MM.1S (cell line): ENCODE results near the gene STX1B.

Experiments used
- DNase-seq: peaks from one replicate; pipeline ENCODE4 v3.0.0-alpha.2; 2015
- H2AFZ ChIP-seq: fragments of 300-600 bp; sonication (generic); 2 replicates; pipeline ENCODE4 v1.6.0; 2016; ENCODE audit warnings: antibody characterized with exemption, low read length
- H3F3A ChIP-seq: fragments of 300-600 bp; sonication (generic); 2 replicates; pipeline ENCODE4 v1.6.1; 2016; ENCODE audit warnings: mild to moderate bottlenecking, antibody characterized with exemption, low read length, moderate library complexity, mixed read lengths; ENCODE audit not compliant: insufficient read depth
- H3K27ac ChIP-seq: fragments of 300-600 bp; sonication (generic); 2 replicates; pipeline ENCODE4 v1.5.1; 2016; ENCODE audit warnings: mild to moderate bottlenecking, low read length
- H3K27me3 ChIP-seq: fragments of 300-600 bp; sonication (generic); replicated peaks from 2 replicates; pipeline ENCODE4 v1.6.0; 2016; ENCODE audit warnings: low read length; ENCODE audit not compliant: insufficient read depth
- H3K36me3 ChIP-seq: fragments of 300-600 bp; sonication (generic); replicated peaks from 2 replicates; pipeline ENCODE4 v1.6.1; 2016; ENCODE audit warnings: mild to moderate bottlenecking, low read length, mixed read lengths; ENCODE audit not compliant: insufficient read depth
- H3K4me1 ChIP-seq: fragments of 300-600 bp; sonication (generic); 2 replicates; pipeline ENCODE4 v1.6.1; 2016; ENCODE audit warnings: low read length, mixed read lengths
- H3K4me2 ChIP-seq: fragments of 300-600 bp; sonication (generic); 2 replicates; pipeline ENCODE4 v1.6.0; 2016; ENCODE audit warnings: low read depth, low read length
- H3K4me3 ChIP-seq: fragments of 300-600 bp; sonication (generic); 2 replicates; pipeline ENCODE4 v1.5.1; 2016; ENCODE audit warnings: low read length, mixed read lengths
- H3K79me2 ChIP-seq: fragments of 300-600 bp; sonication (generic); 2 replicates; pipeline ENCODE4 v1.6.1; 2016; ENCODE audit warnings: mixed run types, low read length, mixed read lengths
- H3K9ac ChIP-seq: fragments of 300-600 bp; sonication (generic); 2 replicates; pipeline ENCODE4 v1.6.1; 2016; ENCODE audit warnings: low read length, mixed read lengths
- H3K9me2 ChIP-seq: fragments of 300-600 bp; sonication (generic); replicated peaks from 2 replicates; pipeline ENCODE4 v1.6.1; 2016; ENCODE audit warnings: mild to moderate bottlenecking, low read length, mixed read lengths; ENCODE audit not compliant: insufficient read depth
- H3K9me3 ChIP-seq: fragments of 300-600 bp; sonication (generic); replicated peaks from 2 replicates; pipeline ENCODE4 v1.6.1; 2016; ENCODE audit warnings: mild to moderate bottlenecking, low read length, mixed read lengths; ENCODE audit not compliant: insufficient read depth
- H4K20me1 ChIP-seq: fragments of 300-600 bp; sonication (generic); 2 replicates; pipeline ENCODE4 v1.6.1; 2016; ENCODE audit warnings: mild to moderate bottlenecking, low read length, moderate library complexity, mixed read lengths; ENCODE audit not compliant: insufficient read depth
- CTCF ChIP-seq: fragments of 300-600 bp; sonication (generic); IDR thresholded peaks from 2 replicates; pipeline ENCODE4 v1.5.1; 2016; ENCODE audit warnings: antibody characterized with exemption, low read length, mixed read lengths
- EZH2 ChIP-seq: fragments of 300-600 bp; sonication (generic); optimal IDR thresholded peaks from 2 replicates; pipeline ENCODE3; 2017; ENCODE audit warnings: low read depth, mild to moderate bottlenecking, antibody characterized with exemption, low read length, mixed read lengths
- EZH2phosphoT487 ChIP-seq: fragments of 300-600 bp; sonication (generic); IDR thresholded peaks from 2 replicates; pipeline ENCODE4 v1.6.1; 2018; ENCODE audit warnings: antibody characterized with exemption, low read length

STX1B gene

GRCh38 chr16:30980434-30980833 lies 30.0 kb downstream of the STX1B start:
- no peak for DNase-seq
- Histone ChIP-seq H3K4me2 (no peak overlapping the region), H3F3A (no peaks in the 10 kb centered on the region), H3K4me1 (no peaks in the 10 kb centered on the region), H3K27ac (no peak overlapping the region), H3K36me3 (no peaks in the 10 kb centered on the region), H4K20me1 (no peaks in the 10 kb centered on the region), H3K9ac (no peak overlapping the region), H3K79me2 (no peaks in the 10 kb centered on the region), H2AFZ (no peak overlapping the region), H3K9me3 (no peaks in the 10 kb centered on the region), H3K9me2 (no peaks in the 10 kb centered on the region), H3K27me3 (no peaks in the 10 kb centered on the region), H3K4me3 (no peak overlapping the region)
- TF ChIP-seq CTCF (no peak), EZH2 (no peak), EZH2phosphoT487 (no peak)

DNA sequence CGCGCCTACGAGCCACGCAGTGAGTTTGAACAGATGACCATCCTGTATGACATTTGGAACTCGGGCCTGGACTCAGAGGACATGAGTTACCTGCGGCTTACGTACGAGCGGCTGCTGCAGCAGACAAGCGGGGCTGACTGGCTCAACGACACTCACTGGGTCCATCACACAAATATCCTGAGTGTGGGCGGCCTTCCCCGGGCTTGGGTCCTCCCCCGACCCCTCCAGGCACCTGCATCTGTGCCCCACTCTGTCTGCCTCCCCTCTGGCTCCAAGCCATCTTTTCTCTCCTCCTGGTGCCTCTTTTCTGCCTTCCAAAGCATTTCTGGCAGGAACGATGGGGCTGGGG lies 30.4 kb downstream of the STX1B start:
- H3K27ac ChIP-seq, result no peak overlapping the region
- H3K36me3 ChIP-seq, result no peaks in the 10 kb centered on the region
- DNase-seq, result no peak

GRCh38 chr16:30979170-30980022 lies 31.0 kb downstream of the STX1B start:
- Histone ChIP-seq H4K20me1 (no peaks in the 10 kb centered on the region), H3K27ac (no peak overlapping the region), H3K36me3 (no peaks in the 10 kb centered on the region), H3K4me1 (no peaks in the 10 kb centered on the region), H3K9me3 (no peaks in the 10 kb centered on the region), H3K4me3 (no peak overlapping the region), H2AFZ (no peak overlapping the region), H3K9me2 (no peaks in the 10 kb centered on the region), H3K79me2 (no peaks in the 10 kb centered on the region), H3K9ac (no peak overlapping the region), H3F3A (no peaks in the 10 kb centered on the region), H3K4me2 (no peak overlapping the region), H3K27me3 (no peaks in the 10 kb centered on the region)
- no peak for DNase-seq
- TF ChIP-seq EZH2phosphoT487 (no peak), CTCF (no peak), EZH2 (no peak)

More for the DNA sequence above, 30.4 kb downstream of the STX1B start:
- Histone ChIP-seq H3K4me3 (no peak overlapping the region), H3K9me3 (no peaks in the 10 kb centered on the region), H3K4me2 (no peak overlapping the region), H3K9me2 (no peaks in the 10 kb centered on the region), H3K9ac (no peak overlapping the region), H2AFZ (no peak overlapping the region), H3K27me3 (no peaks in the 10 kb centered on the region), H3F3A (no peaks in the 10 kb centered on the region), H4K20me1 (no peaks in the 10 kb centered on the region), H3K4me1 (no peaks in the 10 kb centered on the region), H3K79me2 (no peaks in the 10 kb centered on the region)
- TF ChIP-seq CTCF, result no peak
- TF ChIP-seq EZH2phosphoT487, result no peak
- no peak for TF ChIP-seq EZH2
